Fibroblast of skin of right biceps (primary cell): ENCODE results near the gene PTPRM.

Experiments used
- DNase-seq: peaks from one replicate; pipeline ENCODE4 v3.0.0-alpha.2; 2013

The PTPRM gene

DNA sequence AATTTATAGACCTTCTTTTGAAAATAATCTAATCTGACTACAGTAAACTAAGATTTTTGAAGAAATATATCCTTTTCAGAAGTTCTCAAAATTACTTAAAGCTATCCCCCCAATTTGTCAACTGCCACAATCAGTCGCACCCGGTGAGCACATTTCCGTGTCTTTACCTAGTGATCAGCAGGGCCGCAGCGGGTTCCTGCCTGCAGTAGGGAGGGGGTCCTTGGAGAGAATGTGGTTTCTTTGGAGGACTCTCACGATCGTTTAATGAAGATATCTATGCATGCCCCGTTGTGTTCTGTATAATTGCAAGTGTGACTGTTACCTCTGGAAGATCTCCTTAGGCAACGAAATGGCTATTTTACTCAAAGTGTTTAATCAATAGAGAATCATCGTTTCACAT lies 790.2 kb downstream of the PTPRM start:
- DNase-seq: no peak

DNA sequence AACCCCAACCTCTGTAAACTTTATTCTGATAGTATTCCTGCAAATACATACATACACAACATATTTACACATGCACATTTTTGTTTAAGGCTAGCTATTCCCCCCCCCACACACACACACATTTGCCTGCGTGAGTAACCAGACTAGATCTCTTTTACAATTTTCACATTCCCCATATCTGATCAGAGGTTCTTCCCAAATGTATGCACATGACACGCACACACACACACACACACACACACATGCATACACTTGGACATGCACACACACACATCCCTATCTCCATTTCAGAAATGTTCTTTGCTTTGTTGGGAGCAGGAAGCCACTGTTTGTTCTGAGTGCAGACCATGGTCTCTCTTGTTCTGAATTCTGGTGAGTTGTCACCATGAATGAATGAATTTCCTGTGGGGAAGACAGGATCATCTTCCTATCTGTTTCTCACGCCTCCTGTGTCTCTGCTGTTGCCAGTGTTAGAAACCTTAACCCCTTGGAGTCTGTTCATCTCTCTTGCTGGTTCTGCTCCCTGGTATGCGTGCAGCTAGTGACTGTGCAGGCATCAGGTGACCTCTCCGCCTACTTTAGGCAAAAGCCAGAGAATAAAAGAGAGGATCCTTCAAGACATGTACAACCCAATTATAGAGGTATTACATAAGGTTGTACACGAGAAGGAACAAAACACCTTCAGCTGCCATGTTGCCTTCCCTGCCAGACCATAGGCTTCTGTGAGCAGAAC lies 791.1 kb downstream of the PTPRM start:
- no peak for DNase-seq

DNA sequence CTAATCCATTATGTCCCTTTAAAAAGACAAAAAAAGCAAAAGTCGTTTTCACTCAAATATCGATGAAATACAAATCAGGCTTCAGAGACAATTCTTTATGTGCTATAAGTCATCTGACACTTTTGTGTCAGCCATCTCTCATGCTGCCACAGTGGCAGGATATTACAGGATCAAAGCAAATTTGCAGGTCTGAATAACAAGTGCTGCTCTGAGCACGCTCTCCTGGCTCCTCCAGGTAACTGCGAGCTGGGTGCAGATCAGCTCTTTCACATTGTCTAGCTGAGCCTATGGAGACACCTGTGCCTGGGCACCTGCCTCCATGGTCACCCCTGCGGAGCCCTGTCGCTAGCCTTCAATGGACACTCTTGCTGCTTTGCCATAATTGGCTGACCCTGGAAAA lies 792.0 kb downstream of the PTPRM start:
- no peak for DNase-seq

DNA sequence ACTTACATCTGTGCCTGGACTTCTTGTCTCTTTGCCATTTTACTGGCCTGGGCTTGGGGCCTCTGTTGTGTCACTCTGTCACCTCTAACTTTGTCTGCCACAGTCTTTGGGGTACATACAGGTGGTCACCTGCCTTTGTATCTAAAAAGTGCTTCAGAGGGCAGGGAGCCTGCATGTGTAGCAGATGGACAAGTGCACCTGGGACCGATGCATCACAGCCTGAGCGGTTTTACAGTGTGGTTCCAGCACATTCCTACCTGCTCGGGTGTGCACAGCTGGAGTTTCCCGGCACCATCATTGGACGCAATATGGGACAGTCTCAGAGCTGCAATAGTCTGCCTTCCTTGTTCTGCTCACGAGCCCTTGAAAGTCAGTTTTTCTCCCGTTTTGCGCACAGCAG lies 792.4 kb downstream of the PTPRM start:
- DNase-seq: no peak

DNA sequence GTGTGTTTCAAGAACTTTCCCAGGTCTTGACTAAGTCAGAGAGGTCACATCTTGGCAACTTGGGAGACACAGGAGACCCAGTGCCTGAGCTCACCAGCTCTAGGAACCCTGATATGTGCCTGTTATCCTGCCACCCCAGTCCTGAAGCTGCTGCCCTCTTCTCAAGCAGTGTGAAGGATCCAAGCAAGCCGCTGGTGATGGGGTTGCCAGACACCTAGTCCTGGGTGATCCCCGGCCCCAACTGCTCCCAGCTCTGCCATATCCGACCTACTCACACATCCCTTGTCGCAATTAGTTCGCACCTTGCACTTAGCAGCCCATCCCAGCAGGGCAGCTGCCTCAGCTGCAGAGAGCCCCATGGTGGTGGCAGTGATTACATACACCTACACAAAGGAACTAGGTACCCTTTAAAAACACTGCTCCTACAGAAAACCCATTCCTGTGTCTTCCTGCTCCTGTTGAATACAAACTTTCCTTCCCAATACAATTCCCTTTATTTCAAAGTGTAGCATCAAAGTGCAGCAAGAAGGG lies 794.9 kb downstream of the PTPRM start:
- no peak for DNase-seq

DNA sequence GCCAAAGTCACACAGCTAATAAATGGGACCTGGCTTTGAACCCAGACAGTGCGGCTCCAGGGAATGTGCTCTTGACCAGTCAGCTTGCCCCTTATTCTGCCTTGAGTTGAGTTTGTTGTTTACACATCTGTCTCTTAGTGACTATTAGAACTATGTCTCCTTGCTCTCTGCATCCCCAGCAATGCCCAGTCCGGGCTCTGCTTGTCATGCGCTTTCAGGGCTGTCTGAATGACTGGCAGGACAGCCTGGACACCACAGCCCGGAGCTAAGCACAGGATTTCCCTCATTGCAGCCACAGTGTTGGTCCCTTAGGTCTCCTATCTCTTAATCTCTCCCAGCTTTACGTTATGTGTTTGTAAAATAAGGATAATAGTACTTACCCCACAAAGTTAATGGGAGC lies 795.7 kb downstream of the PTPRM start:
- DNase-seq: no peak

DNA sequence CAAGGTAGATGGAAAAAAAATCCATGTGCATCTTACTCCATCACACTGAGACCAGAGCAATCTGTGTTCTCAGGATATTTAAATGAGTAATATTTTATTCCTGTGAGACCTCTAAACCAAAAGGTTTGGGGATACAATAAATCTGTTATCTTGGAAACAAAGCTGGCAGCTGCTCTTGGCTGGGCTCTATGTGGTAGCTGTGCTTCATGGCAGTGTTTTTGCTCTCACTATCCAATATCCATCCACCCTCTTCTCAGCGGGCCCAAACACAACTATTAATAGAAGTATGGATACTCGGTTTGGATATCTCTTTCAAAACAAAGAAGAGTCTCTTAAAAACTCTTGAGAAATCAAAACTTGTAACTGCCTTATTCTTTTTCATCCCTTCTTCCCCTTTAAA lies 797.3 kb downstream of the PTPRM start:
- no peak for DNase-seq

DNA sequence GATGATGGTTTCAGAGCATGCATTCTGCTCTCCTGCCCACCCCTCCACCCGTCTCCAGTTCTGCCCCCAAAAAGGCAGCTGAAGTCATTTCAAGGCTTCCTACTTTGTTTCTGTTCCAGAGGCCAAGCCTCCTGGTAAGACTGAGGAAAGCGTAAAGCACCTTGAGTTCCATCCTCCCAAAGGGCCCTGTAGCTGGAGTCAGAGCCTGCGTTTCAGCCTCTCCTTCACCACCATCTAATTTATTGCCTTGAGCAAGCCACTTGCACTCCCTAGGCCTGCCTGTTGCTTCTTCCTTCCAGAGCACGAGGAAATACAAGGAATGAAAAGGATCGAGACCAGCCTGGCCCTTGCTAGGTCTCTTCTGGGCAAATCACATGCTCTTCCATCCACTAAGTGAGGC lies 797.9 kb downstream of the PTPRM start:
- DNase-seq: no peak

DNA sequence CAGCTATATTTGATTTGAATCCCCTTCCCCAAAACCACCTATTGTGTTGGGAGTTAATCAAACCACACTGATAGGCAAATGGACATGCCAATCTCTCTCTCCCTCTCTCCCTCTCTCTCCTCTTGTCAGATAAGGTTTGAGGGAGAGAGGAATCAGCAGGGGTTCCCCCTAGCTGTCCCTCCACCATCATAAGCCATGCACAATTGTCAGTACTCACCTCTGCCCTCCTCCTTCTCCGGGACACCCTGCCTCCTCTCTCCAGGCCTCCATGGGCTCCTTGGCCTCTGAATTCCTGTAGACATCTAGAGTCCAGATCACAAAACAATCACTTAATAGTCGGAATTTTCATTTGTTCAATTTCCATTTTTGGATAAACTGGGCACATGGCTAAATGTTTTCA lies 798.4 kb downstream of the PTPRM start:
- no peak for DNase-seq

DNA sequence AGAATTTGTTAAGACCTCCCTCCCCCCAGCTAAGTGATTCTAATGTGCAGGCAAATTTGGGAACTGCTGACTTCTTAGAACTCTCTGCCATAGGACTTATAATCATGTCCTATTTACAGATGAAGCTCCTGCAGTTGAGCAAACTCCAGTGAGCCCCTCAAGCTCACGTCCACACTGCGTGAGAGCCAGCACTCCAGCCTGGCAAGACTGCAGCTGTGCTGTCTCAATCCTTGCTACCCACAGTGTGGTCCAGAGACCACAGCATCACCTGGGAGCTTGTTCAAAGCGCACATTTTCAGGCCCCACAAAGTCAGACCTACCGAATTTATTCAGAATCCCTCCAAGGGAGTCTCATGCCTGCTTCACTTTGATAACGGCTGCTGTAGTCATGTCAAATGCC lies 799.0 kb downstream of the PTPRM start:
- DNase-seq: no peak

DNA sequence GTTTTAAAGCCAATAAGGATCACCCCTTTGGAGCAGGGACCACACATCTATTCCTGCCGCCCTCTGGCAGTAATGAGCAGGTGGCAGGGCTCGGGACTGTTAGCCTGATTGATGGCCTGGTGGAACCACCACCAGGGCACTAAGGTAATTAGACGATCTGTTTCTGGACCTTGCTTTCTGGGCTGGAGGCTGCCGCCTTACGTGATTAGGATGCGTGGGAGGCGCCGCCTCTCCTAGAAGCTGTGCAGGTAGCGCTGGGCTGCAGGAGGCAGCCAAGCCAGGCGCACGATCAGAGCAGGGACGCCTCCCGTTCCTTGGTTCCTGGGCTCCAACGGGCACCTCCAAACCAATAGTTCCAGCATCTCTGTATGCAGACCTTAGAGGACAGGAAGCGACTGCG lies 799.5 kb downstream of the PTPRM start:
- DNase-seq: no peak

DNA sequence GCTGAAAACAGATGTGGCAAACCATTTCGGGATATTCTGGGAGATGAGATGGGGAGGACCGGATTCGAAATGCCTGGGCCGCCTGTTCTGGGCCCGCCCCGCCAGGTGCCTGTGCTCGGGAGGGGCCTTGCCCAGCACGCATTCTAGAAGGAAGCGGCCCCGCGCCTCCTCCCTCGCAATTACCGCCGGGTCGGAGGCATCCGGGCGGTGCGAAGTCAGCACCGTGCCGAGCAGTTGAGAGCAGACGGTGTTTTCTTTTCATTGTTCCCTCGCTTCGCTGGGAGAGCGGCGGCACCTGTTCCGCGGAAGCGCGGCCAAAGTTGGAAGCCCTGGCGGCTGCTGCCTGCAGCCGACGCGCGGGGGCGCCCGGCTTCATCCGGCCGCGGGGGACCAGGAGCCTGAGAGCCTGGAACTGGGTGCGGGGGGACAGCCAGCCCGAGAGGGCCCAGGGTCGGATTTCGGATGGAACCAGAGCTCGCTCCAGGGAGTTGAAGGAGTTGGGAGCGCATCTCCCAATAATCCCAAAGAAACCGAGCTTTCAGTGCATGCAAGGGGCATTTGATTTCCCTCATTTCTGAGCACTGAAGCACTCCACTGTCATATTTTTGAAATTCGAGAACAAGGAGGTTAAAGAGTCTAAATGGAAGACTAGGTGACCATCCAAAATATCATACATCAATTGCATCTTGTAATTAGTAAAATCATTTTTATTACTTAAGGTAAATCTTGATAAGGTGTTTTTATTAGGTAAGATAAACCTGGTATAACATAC lies 800.3 kb downstream of the PTPRM start:
- peak; percentile 22 for DNase-seq

DNA sequence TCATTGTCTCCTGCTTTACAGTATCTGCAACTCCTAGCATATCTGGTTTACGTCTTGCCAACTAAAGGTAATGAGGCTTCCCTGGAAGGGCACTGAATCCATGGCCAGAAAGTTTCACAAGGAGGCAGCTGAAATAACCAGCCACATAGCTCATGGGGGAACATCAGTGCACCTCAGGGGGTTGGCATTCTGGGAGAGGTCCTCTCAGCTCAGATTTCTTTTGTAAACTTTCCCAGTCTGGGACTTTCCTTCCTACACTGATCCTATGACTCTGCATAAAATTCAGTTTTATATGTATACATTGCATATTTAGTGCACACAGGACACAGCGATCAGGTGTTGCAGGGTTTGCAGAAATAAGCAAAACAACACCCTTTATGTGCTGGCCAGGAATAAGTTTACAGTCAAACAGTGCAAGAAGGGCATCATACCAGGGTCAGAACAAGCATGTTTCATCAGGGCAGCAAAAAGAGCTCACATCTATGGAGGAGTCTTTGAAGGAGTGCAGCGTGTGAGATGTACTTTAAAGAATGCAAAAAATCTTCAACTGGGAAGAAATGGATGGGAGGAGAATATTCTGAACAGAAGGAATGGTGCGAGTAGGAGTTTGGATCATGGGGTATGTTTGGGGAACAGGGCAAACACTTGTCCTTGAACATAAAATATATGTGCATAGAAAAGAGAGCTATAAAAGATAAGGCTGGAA lies 801.5 kb downstream of the PTPRM start:
- no peak for DNase-seq

DNA sequence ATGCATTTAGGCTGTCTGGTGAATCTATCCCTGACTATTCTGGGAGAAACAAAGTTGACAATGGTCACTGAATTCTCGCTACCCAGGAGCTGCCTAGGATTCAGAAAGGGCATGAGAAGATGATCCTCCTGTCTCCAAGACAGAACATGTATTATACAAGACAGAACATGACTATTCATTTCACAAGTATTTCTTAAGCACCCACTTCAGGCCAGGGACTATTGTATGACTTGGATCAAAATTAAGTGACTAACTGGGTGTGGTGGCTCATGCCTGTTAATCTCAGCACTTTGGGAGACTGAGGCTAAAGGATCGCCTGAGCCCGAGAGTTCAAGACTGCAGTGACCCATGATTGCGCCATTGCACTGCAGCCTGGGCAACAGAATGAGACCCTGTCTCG lies 806.4 kb downstream of the PTPRM start:
- DNase-seq: no peak

DNA sequence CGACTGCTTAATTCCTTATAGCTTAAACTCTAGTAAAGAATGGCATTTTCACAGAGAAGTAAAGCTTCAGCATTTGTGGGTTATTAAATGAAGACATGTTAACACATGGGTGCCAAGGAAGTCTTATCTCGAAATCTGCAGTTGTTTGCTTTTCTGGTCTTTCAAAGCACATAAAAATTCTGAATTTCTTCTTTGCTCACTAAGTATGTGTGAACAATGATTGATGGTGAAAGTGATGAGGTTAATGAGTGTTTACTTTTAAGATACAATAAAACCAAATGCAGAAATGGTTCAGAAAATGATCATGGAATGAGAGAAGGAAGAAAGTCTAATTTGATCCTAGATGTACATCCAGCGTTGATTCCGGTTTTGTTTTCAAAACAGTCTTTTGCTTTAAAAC lies 807.6 kb downstream of the PTPRM start:
- no peak for DNase-seq

DNA sequence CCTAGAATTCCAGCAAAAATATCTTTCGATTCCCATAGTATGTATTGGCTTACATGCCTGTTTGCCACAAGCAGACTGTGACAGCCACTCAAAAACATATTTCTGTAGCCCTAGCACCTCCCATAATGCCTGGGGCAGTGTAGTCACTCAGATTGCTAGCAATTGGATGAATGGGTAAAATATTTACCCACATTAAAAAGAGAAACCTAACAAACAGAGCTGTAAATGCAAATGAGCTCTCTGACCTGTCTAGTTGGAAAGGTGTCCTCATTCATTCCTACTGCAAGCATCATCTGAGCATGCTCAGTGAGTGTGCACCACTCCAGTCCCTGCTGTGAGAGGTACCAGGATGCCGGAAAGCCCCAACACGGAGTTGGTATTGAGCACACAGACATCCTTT lies 808.1 kb downstream of the PTPRM start:
- no peak for DNase-seq

DNA sequence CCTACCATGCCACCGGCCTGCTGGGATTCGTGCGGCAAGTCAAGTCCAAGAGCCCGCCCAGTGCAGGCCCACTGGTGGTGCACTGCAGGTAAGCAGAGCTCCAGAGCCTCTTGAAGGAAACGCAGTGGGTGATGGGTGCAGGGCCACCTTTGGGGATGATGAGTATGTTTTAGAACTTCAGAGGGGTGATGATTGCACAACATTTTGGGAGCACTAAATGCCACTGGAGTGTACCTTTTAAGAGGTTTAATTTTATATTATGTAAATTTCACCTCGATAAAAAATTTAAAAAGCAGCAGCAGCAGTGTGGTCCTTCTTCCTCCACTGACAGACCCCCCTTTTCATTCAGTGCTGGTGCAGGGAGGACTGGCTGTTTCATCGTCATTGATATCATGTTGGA lies 809.0 kb downstream of the PTPRM start:
- DNase-seq: no peak

DNA sequence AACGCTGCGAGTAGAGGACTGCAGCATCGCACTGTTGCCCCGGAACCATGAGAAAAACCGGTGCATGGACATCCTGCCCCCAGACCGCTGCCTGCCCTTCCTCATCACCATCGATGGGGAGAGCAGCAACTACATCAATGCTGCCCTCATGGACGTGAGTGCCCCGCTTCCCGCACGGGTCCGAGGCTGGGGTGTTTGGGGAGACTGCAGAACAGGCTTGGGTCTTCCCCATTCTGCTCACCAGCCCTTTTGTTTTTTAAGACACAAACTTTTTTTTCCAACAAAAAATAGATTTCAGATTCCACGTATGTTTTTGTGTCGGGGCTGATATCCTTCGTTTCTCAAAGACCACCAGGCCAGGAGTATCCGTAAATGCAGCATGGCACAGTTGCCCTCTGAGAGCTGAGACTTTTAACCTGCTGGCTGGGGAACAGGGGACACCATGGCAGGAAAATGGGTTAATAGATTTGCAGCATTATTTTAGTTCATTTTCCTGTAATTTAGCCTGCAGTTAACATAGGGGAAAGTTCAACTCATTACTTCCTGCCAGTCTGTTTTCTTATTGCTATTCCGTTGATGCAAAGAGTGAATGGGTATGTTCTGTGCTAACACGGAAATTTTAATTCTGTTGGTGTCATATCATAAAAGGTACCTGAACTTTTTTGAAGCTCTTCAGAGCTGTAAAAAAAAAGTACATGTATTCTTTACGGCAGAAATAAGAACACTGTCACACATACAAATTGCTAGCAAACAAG lies 812.2 kb downstream of the PTPRM start:
- no peak for DNase-seq

DNA sequence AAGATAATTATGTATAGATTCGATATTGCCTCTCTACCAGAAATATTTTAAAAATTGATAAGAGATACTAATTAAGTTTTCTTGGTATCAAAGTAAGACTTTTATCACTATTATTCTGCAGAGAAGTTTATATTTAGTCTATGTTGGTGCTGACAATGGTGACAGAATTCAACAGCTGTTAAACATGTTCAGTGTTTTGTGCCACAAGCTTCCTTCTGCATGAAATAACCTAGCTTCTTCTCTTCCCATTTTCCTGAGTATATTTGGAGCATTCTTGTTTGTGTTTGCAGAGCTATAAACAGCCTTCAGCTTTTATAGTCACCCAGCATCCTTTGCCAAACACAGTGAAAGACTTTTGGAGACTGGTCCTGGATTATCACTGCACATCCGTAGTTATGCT lies 812.9 kb downstream of the PTPRM start:
- no peak for DNase-seq

DNA sequence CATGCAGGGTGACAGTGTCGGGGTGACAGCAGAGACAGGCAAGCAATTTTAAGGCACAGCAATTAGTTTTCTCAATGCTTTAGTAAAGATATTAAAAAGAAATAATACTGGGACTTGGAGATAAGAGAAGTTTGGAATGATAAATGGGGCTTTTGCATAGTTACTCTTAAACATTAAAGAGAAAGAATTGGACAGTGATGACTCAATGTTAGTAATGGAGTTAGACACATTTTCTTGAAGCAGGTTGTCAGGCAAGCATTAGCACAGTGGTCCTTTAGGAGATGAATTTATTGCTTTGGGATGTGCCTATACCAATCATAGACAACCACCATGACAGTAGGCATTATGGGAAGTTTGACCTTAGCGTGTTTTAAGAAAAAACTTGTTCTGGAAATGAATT lies 813.8 kb downstream of the PTPRM start:
- DNase-seq: peak; percentile 22

DNA sequence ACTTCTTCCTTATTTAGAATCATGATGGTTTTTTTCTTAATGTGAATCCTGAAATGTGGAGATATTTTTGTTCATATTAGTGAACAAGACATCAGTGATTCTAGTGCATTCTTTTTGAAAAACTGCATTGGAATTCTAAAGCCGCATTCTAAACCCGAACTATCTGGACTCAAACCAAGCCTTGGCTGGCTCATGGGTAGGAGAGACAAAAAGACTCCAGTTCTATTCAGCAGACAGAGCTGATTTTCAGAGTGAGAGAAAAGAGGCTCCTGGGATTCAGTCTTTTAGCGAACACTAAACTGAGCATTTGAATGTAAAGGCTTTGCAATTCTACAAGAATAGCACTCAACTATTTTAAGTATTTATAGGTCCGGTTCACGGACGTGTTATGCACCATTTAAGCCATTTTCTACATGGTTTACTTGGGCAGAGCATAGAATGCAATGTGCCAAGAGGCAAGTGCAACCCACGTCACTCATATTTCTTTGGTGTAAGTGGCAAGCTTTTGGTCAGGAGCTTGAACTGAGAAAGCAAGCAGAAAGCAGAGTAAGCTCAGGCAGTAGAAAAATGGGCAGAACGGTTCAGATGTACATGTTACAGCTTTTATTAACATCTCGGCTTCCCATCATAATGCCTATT lies 814.8 kb downstream of the PTPRM start:
- DNase-seq: peak; percentile 45

DNA sequence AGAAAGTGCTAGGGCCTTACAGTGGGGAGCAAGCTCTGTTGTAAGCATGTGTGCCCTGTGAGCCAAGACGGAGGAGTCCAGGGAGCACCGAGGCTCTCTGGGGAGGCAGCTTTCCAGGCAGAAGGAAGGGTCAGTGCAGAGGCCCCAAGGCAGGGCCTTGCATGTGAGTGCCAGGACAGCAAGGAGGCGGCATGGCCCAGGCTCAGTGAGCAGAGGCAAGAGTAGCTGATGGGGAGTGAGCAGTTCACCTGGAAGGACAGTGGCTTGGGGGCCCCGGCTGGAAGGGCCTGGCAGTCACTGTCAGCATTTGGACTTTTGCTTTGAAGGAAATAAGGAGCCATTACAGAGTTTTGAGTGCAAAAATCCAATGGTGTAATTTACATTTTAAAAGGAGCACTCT lies 818.3 kb downstream of the PTPRM start:
- DNase-seq: no peak
